Natural killer cell treated with Interleukin-12 subunit alpha and Interleukin-12 subunit beta and Interleukin-15 and Interleukin-18, amount 100 ng/mL, for 72 hours (primary cell): ENCODE data around the gene IQGAP2. TPM values are rescaled to one million over a fixed set of nuclear protein-coding genes. Genes with fewer than 3 reads are reported as not detected.

Experiments used
- ATAC-seq, 2 donors: fragments of 150-1000 bp; cut with Tn5 transposase in 1 of 2; sonication (Bioruptor Pico), chemical (Tn5 transposase) in 1 of 2; 2 replicates each; pipeline ENCODE4 v1.10.0; 2021
- DNase-seq: peaks from one replicate; pipeline ENCODE4 v3.0.0; 2022; ENCODE audit warnings: low spot score
- H3K27ac Mint-ChIP-seq, 2 donors: 1 replicate in 1 of 2; 2 replicates in 1 of 2; pipeline ENCODE4 v1.8.0; 2022; ENCODE audit warnings: mixed read lengths in 2 of 2, mild to moderate bottlenecking in 1 of 2, moderate library complexity in 1 of 2
- H3K27me3 Mint-ChIP-seq, 2 donors: 1 replicate in 1 of 2; 2 replicates in 1 of 2; pipeline ENCODE4 v1.8.0; 2022; ENCODE audit warnings: mixed read lengths in 2 of 2
- H3K36me3 Mint-ChIP-seq: one replicate; pipeline ENCODE4 v1.8.0; 2022; ENCODE audit warnings: mixed read lengths
- H3K4me1 Mint-ChIP-seq, 2 donors: 1 replicate in 1 of 2; 2 replicates in 1 of 2; pipeline ENCODE4 v1.8.0; 2022; ENCODE audit warnings: low read depth in 2 of 2, mixed read lengths in 2 of 2, mild to moderate bottlenecking in 1 of 2
- H3K4me3 Mint-ChIP-seq: one replicate; pipeline ENCODE4 v1.8.0; 2022; ENCODE audit warnings: mixed read lengths
- H3K9me3 Mint-ChIP-seq: 2 replicates; pipeline ENCODE4 v1.8.0; 2022; ENCODE audit warnings: mixed read lengths
- total RNA-seq, 2 donors: library from RNA; stranded (reverse); gene quantifications; one replicate each; pipeline ENCODE4 v1.2.3, GENCODE V29; 2022

The IQGAP2 gene
- total RNA-seq, 2 donors from 2014 or later, result 104 to 111 TPM

DNA sequence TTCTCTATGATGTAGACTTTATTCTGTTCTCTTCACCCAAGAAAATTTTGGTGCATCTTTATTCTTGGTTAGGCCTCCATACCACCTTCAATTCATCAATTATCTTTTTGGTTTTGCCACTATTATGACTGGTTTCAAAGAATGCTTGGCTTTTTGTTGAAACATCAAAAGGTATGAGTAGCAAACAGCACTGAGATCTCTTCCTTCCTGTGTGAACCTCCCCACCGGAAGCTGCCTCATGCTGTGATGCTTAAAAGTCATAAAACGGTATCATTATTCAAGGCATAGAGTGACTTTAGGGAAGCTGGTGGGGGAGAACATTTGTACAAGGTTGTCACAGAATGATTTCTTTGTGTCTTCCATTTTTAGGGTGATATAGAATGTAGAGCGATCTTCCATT is 70.6 kb downstream of the IQGAP2 start:
- H3K27ac Mint-ChIP-seq, result peak overlapping the region; percentile 99 to 100
- peak overlapping the region; percentile 88 for H3K4me3 Mint-ChIP-seq
- no peaks in the 10 kb centered on the region for H3K27me3 Mint-ChIP-seq
- peak; percentile 85 to 96 for ATAC-seq
- DNase-seq, result peak; percentile 84
- peaks cover 10% of the 10 kb centered on the region for H3K36me3 Mint-ChIP-seq
- peaks cover 52 to 73% of the 10 kb centered on the region in 2 donors for H3K4me1 Mint-ChIP-seq
- peaks cover 5% of the 10 kb centered on the region for H3K9me3 Mint-ChIP-seq

DNA sequence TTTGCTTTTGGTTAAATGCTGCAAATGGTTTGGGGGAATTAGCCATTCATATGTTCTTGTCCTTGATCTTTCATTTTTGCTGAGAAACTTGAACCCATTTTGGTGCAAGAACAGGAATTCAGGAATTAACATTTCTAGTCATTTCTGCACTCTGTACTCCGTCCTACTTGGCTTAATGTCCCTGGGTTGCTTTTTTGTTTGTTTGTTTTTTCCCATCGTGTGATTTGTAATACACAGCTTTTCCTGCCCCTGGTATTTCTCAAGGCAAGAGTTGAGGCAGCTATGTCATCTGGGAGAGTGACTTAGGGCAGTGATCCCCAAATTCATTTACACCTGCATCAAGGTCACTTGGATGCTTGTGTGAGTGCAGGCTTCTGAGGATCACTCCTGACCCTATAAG is 71.3 kb downstream of the IQGAP2 start:
- Mint-ChIP-seq H3K4me3 (peak overlapping the region; percentile 34), H3K36me3 (peaks cover 5% of the 10 kb centered on the region), H3K27ac (peak overlapping the region; percentile 99 to 100), H3K4me1 (peaks cover 55 to 74% of the 10 kb centered on the region in 2 donors), H3K9me3 (peaks cover 5% of the 10 kb centered on the region), H3K27me3 (no peaks in the 10 kb centered on the region)
- no peak for ATAC-seq
- no peak for DNase-seq

DNA sequence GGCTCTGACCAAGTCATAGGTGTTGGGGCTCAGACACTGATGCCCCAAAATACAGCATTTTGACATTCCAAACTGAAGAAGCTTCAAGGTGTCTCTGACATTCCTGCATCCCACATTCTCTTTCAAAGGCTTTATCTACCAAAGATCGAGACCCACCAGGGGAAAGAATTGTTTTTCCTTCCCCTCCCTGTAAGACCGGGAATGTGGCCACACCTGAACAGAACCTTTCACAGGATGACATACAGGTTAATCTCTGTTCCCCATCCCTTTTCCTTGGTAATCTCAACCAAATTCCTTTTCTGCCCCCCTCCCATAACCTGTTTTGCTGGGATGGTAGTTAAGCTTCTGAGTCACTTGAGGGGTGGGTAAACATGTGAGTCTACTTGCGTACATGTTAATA is 72.3 kb downstream of the IQGAP2 start:
- Mint-ChIP-seq H3K27ac (peak overlapping the region; percentile 49 to 100), H3K27me3 (no peaks in the 10 kb centered on the region), H3K4me1 (peaks cover 62 to 79% of the 10 kb centered on the region in 2 donors)

DNA sequence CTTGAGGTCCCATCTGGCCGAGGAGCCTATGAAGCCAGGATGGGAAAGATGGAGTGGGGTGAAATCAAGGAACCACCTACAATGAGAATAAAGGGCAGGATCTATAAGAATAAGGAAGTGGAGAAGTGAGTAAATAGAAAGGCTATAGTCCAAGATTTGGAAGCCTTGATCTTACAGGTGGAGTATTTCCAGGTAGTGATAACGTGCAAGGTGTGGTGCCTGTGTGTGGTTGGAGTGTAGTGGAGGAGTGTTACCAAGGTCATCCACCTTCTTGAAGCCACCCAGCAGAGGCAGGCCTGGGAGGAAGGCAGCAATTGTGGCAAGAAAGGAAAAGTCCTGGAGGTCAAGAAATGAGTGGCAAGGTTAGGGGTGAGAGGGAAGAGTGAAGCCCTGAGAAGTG is 72.9 kb downstream of the IQGAP2 start:
- Mint-ChIP-seq H3K9me3 (peaks cover 5% of the 10 kb centered on the region), H3K4me1 (peaks cover 67 to 80% of the 10 kb centered on the region in 2 donors), H3K4me3 (no peak overlapping the region), H3K27ac (peak overlapping the region; percentile 49 to 100), H3K27me3 (no peaks in the 10 kb centered on the region), H3K36me3 (peaks cover 5% of the 10 kb centered on the region)
- no peak for ATAC-seq
- DNase-seq, result no peak

More for the DNA sequence above, 72.3 kb downstream of the IQGAP2 start:
- Mint-ChIP-seq H3K9me3 (peaks cover 5% of the 10 kb centered on the region), H3K4me3 (no peak overlapping the region), H3K36me3 (peaks cover 5% of the 10 kb centered on the region)
- no peak for ATAC-seq
- no peak for DNase-seq

DNA sequence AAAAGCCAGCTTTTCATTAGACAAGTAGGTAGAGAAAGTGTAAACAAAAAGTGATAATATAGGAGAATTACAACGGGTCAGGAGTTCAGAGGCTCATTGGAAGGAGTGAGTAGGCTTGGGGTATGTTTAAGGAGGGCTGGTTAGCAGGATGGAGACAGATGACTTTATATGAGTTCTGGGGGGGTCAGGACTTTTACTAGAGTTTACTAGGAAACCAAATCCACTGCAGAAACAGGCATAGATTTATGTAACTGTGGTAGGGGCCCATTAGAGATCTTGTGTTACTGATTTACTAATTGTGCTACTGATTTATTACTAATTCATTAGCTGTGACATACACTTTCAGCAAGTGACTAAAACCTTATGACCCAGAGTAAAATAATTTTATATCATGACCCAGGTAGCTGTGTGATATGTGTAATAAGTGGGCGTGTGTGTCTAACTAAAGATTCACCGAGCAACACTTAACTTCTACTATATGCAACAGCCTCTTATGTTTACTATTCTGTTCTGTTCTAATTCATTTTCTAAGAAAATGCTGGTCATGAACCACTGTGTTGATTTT is 73.5 kb downstream of the IQGAP2 start:
- peaks cover 5% of the 10 kb centered on the region for H3K36me3 Mint-ChIP-seq
- DNase-seq (no peak), ATAC-seq (no peak)
- no peaks in the 10 kb centered on the region for H3K27me3 Mint-ChIP-seq
- no peak overlapping the region for H3K4me3 Mint-ChIP-seq
- H3K4me1 Mint-ChIP-seq, result peaks cover 64 to 74% of the 10 kb centered on the region in 2 donors
- H3K27ac Mint-ChIP-seq, result peak overlapping the region; percentile 49 to 100
- peaks cover 5% of the 10 kb centered on the region for H3K9me3 Mint-ChIP-seq

DNA sequence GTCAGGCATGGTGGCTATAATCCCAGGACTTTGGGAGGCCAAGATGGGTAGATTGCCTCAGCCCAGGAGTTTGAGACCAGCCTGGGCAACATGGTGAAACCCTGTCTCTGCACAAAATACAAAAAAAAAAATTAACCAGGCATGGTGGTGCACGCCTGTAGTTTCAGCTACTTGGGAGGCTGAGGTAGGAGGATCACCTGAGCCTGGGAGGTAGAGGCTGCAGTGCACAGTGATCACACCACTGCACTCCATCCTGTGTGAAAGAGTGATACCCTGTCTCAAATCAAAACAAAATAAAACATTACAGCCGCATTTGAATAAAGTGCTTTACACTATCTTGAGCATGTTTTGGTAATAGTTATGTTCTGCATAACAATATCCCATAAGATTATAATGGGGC is 74.0 kb downstream of the IQGAP2 start:
- peaks cover 61 to 73% of the 10 kb centered on the region in 2 donors for H3K4me1 Mint-ChIP-seq
- ATAC-seq (no peak), DNase-seq (no peak)
- peak overlapping the region; percentile 22 to 100 for H3K27ac Mint-ChIP-seq
- no peaks in the 10 kb centered on the region for H3K27me3 Mint-ChIP-seq
- H3K4me3 Mint-ChIP-seq, result no peak overlapping the region
- H3K36me3 Mint-ChIP-seq, result peaks cover 5% of the 10 kb centered on the region
- H3K9me3 Mint-ChIP-seq, result peaks cover 5% of the 10 kb centered on the region

DNA sequence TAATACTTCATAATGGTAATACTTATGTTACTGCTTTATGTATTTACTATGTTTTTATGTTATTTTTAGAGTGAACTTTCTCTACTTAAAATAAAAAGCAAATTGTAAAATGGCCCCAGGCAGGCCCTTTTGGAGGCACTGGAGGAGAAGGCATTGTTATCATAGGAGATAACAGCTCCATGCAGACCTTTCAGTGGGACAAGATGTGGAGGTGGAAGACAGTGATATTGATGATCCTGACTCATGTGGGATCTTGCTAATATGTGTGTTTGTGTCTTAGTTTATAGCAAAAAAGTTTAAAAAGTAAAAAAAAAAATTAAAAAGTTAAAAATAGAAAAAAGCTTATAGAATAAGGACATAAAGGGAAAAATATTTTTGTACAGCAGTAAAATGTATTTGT is 74.5 kb downstream of the IQGAP2 start:
- Mint-ChIP-seq H3K27me3 (no peaks in the 10 kb centered on the region), H3K9me3 (peaks cover 5% of the 10 kb centered on the region), H3K36me3 (peaks cover 5% of the 10 kb centered on the region), H3K4me1 (peaks cover 61 to 71% of the 10 kb centered on the region in 2 donors), H3K4me3 (no peak overlapping the region), H3K27ac (peak overlapping the region; percentile 22 to 100)
- DNase-seq (no peak), ATAC-seq (no peak)

DNA sequence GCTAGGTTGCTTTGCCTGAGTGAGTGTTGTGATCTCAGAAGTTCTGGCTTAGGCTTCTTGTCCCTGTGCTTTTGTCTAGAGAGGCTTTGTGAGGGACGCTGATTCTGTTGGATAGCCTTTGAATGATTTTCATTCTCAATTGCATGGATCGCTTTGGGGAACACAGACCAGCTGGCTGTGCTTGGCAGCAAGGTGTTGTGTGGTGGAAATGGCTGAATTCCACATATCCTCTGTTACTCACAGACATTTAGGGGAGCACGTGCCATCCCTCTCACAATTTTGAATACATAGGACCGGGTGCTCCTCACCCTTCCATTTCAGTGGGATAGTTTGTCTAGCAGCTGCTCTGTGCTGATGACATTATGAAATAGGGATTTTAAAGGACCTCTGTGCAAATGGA is 76.2 kb downstream of the IQGAP2 start:
- Mint-ChIP-seq H3K27me3 (no peaks in the 10 kb centered on the region), H3K4me1 (peaks cover 56 to 66% of the 10 kb centered on the region in 2 donors), H3K4me3 (no peak overlapping the region), H3K27ac (peak overlapping the region; percentile 67 to 85), H3K9me3 (peaks cover 5% of the 10 kb centered on the region), H3K36me3 (no peaks in the 10 kb centered on the region)
- no peak for ATAC-seq
- DNase-seq, result no peak

DNA sequence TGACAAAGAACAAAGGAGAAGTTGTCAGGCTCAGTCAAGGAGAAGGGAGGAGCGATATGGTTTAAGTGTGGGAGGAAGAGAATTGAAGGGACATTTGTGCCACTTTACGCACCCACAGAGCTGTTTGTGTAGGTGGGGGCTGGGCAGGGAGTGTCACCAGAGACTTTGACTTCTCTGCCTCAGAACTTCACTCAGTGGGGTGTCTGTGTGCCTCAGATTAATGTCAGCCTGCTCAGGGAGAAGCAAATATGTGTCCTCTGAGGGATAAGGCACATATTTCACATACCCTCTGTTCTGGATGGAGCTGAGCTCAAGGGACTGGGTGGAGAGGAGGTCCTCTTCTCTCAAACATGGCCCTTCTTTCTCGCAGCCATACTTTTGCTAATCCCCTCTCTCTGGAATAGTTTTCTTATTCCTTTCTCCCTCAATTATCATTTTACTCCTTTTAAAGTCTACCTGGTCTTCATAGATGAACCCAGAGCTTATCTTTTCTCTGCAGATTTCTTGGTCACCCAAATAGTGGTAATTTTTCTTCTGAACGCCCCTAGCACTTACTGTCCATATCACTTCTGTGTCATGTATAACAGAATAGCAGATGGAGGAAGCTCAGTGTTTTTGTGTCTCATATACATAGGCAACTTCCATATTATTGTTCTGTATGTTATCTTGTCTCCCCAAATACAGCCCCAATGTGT is 77.0 kb downstream of the IQGAP2 start:
- ATAC-seq, result peak; percentile 24 to 54
- Mint-ChIP-seq H3K36me3 (no peaks in the 10 kb centered on the region), H3K4me3 (peak overlapping the region; percentile 27), H3K27me3 (no peaks in the 10 kb centered on the region), H3K4me1 (peaks cover 55 to 64% of the 10 kb centered on the region in 2 donors), H3K9me3 (peaks cover 5% of the 10 kb centered on the region), H3K27ac (peak overlapping the region; percentile 67 to 85)
- DNase-seq, result no peak

DNA sequence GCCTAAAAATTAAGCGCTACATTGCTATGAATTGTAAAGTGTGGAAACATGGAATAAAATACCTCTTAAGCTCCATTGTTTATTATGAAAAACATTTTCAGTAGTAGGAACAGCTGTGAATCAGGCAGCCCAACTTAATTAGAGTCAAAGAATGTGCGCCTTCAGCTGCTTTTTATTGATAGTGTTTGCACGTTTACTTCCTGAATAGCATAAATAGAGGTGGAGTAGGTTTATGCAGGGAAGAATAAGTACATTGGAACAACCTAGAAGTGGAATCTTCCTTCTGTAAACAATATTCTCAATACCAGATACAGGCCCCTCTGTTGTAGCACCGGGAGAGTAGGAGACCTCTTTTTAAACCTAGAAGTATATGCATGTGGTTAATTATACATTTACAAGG is 79.9 kb downstream of the IQGAP2 start:
- H3K4me1 Mint-ChIP-seq, result peaks cover 48 to 53% of the 10 kb centered on the region in 2 donors
- H3K27me3 Mint-ChIP-seq, result no peaks in the 10 kb centered on the region
- DNase-seq (no peak), ATAC-seq (no peak)
- no peaks in the 10 kb centered on the region for H3K9me3 Mint-ChIP-seq
- H3K4me3 Mint-ChIP-seq, result no peak overlapping the region
- H3K36me3 Mint-ChIP-seq, result no peaks in the 10 kb centered on the region
- peak overlapping the region in 1 of 2 donors; percentile 64 for H3K27ac Mint-ChIP-seq

DNA sequence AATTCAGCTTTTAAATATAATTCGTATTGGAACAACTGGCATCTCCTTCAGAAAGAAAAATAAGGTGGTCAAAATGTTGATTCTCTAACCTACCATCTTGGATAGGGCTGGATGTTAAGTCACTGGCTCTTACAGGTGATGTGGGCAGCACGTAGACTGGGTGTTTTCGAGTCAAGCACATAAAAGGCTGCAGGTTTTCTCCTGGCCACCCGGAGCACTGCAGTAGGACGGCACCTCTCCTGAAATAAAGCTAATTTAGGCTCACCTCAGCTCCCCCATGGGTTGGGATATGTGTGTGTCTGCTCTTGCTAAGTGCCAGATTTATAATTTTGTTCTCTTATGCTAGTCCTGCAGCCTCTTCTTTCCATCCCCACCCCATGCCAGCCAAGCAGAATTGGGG is 80.3 kb downstream of the IQGAP2 start:
- DNase-seq (no peak), ATAC-seq (no peak)
- Mint-ChIP-seq H3K27me3 (no peaks in the 10 kb centered on the region), H3K9me3 (no peaks in the 10 kb centered on the region), H3K27ac (peak overlapping the region; percentile 12 to 65), H3K36me3 (no peaks in the 10 kb centered on the region), H3K4me1 (peaks cover 49 to 53% of the 10 kb centered on the region in 2 donors), H3K4me3 (no peak overlapping the region)

DNA sequence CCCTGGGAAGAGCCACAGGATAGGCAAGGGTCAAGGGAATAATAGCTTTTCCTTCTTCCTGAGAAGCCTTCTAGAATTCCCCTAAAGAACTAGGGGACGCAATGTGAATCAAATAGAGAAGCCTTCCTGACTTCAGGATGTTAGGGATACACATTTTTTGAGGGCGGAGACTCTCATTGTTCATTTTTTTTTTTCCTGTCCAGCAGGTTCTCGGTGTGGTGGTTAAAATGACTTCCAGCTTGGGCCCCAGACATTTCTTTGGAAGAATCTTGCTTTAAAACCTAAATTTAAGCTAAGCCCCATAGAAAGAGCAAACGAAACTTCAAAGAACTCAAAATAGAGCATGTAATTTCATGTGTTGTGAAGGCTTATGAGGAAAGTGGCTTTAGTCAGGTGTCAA is 80.8 kb downstream of the IQGAP2 start:
- ATAC-seq (no peak), DNase-seq (no peak)
- Mint-ChIP-seq H3K4me3 (no peak overlapping the region), H3K4me1 (peaks cover 47 to 49% of the 10 kb centered on the region in 2 donors), H3K27ac (peak overlapping the region; percentile 12 to 65), H3K36me3 (no peaks in the 10 kb centered on the region), H3K9me3 (no peaks in the 10 kb centered on the region), H3K27me3 (no peaks in the 10 kb centered on the region)

DNA sequence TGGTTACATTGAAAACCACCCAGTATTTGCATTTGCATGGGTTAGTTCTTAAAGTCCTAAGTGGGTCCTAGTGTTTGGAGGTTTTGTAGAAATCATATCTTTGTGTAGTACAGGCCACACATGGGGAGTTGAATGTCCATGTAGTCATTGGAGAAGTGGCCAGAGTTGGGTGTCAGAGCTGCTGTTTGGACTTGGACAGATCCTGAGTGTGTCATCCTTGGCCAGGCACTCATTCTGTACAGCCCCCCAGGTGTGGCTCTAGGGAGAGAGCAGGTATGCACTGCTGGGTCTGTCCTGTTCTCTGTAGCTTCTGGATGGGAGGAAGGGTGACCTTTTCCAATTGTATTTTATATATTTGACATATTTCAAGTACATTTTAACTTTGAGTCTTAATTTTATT is 82.4 kb downstream of the IQGAP2 start:
- peaks cover 42 to 44% of the 10 kb centered on the region in 2 donors for H3K4me1 Mint-ChIP-seq
- ATAC-seq, result no peak

DNA sequence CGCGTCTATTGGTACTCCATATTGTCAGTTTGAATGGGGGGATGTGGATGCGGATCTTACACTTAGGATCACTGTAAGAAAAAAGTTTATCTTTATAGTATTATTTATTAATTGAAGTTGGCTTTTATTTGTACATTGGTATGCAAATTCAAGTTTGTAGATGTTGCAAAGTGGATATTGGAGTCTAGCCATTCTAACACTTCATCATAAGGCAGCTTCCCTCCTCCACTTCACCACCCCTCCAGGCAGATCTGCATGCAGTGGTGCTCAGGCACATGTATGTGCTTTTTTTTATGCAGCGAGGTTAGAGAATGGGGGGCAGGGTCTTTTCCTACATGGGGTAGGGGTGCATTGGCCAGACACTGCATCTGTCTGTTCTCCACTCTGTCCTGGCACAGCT is 84.3 kb downstream of the IQGAP2 start:
- H3K36me3 Mint-ChIP-seq, result no peaks in the 10 kb centered on the region
- no peak overlapping the region for H3K4me3 Mint-ChIP-seq
- H3K27ac Mint-ChIP-seq, result peak overlapping the region in 1 of 2 donors; percentile 66
- no peak for DNase-seq
- no peaks in the 10 kb centered on the region for H3K27me3 Mint-ChIP-seq
- peaks cover 48 to 51% of the 10 kb centered on the region in 2 donors for H3K4me1 Mint-ChIP-seq
- ATAC-seq, result no peak
- H3K9me3 Mint-ChIP-seq, result no peaks in the 10 kb centered on the region

More for the DNA sequence above, 82.4 kb downstream of the IQGAP2 start:
- no peak overlapping the region for H3K4me3 Mint-ChIP-seq
- DNase-seq, result no peak
- peak overlapping the region; percentile 35 to 65 for H3K27ac Mint-ChIP-seq
- no peaks in the 10 kb centered on the region for H3K27me3 Mint-ChIP-seq
- no peaks in the 10 kb centered on the region for H3K36me3 Mint-ChIP-seq
- no peaks in the 10 kb centered on the region for H3K9me3 Mint-ChIP-seq
